GM12892 (cell line): ENCODE measurements around the gene DRC1.

ENCODE experiments used
- POLR2A ChIP-seq: IDR thresholded peaks from 2 replicates; pipeline ENCODE4 v1.6.1; 2011; ENCODE audit warnings: low read depth, low read length, control low read depth
- POLR2AphosphoS5 ChIP-seq: IDR thresholded peaks from 2 replicates; pipeline ENCODE4 v1.6.1; 2011; ENCODE audit warnings: low read depth, low read length, control low read depth
- TAF1 ChIP-seq: IDR thresholded peaks from 2 replicates; pipeline ENCODE4 v1.6.1; 2011; ENCODE audit warnings: low read depth, mild to moderate bottlenecking, control low read depth, low read length, borderline replicate concordance

DNA sequence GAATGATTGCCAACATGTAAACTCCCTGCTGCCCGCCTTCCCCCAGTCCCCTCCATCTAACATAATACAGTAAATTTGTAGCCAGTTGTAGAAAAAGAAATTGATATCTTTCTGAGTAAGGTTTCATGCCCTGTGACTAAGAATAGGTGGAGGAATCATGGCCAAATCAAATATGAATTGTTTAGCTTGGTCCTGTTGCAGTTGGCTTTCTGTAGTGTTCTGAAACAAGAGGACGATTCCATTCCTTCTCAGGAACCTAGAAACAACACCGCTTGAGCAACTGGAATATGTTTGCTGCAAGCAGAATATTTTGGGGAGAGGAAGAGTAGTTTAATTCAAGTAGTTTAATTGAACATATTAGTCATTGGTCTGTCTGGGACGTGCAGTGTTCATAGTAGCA, 7.0 kb upstream of the DRC1 start:
- TF ChIP-seq POLR2A (no peak), POLR2AphosphoS5 (no peak), TAF1 (no peak)
